H1 (cell line): Measurements from ENCODE around the gene IFI27L1. TPM values are rescaled to one million over a fixed set of nuclear protein-coding genes. Genes with fewer than 3 reads are reported as not detected.

ENCODE experiments used
- BACH1 ChIP-seq: IDR thresholded peaks from 2 replicates; pipeline ENCODE4 v1.6.1; 2012; ENCODE audit warnings: low read length, improper control_type of control experiment
- CBX8 ChIP-seq: fragments of 300-800, 300-1000 bp; sonication (generic); IDR thresholded peaks from 2 replicates; pipeline ENCODE4 v1.7.1; 2016; ENCODE audit warnings: low read depth, low read length, borderline replicate concordance
- RNF2 ChIP-seq: fragments of 200-900, 300-1000 bp; sonication (generic); IDR thresholded peaks from 2 replicates; pipeline ENCODE4 v1.7.1; 2016; ENCODE audit warnings: borderline replicate concordance, low read depth, mild to moderate bottlenecking, antibody characterized with exemption, low read length; ENCODE audit not compliant: poor library complexity, severe bottlenecking; ENCODE audit errors: missing control alignments
- polyA plus RNA-seq, 7 experiments: library from polyadenylated mRNA; depleted of rRNA in 3 of 7; stranded (reverse) in 5 of 7; unstranded in 2 of 7; fragments of >200 nt in 5 of 7; fragments of 200-250 nt in 2 of 7; gene quantifications; 1 replicate in 5 of 7; 2 replicates in 1 of 7; 4 replicates in 1 of 7; pipeline versions ENCODE4 v1.2.1 to v1.2.3, GENCODE V29; 2011 to 2013; ENCODE audit warnings: missing spikeins in 2 of 7, mixed read lengths in 2 of 7
- total RNA-seq: library from RNA; stranded (reverse); fragmentation: NEBNext Ultra II Directional; extraction: Animal tissue kit (Norgen Biotek cat#: 25700); gene quantifications from 2 replicates; pipeline ENCODE4 v1.2.1, GENCODE V29; 2021

The IFI27L1 gene
- total and polyA plus RNA-seq, 2 of the 8 experiments (the other 6 are each of a cell fraction or from before 2014, with no cell fraction given), result 21.2 to 30.5 TPM

GRCh38 chr14:94098326-94098992, 17.3 kb downstream of the IFI27L1 start (continued):
- no peak for TF ChIP-seq RNF2
- no peak for TF ChIP-seq CBX8
- TF ChIP-seq BACH1, result no peak
